Esophagus muscularis mucosa (tissue), 4 donors: Measurements from ENCODE around the gene MYL3. TPM values are rescaled to one million over a fixed set of nuclear protein-coding genes. Genes with fewer than 3 reads are reported as not detected.

Experiments used
- DNase-seq: peaks from one replicate; pipeline ENCODE4 v3.0.0-alpha.2; 2017; ENCODE audit errors: extremely low spot score
- H3K27ac ChIP-seq, 4 donors: fragments of 200-600 bp; sonication (generic); replicated peaks in 1 of 4; 1 replicate in 3 of 4; 2 replicates in 1 of 4; pipeline ENCODE4 v1.5.1; 2016 to 2019; ENCODE audit warnings: mild to moderate bottlenecking in 1 of 4
- H3K27me3 ChIP-seq, 4 donors: fragments of 200-600 bp; sonication (generic); one replicate each; pipeline versions ENCODE4 v1.5.1 to v1.6.0; 2016 to 2019
- H3K36me3 ChIP-seq, 4 donors: fragments of 200-600 bp; sonication (generic); one replicate each; pipeline ENCODE4 v1.5.1; 2016 to 2019
- H3K4me1 ChIP-seq, 4 donors: fragments of 200-600 bp; sonication (generic); one replicate each; pipeline ENCODE4 v1.5.1; 2016 to 2019
- H3K4me3 ChIP-seq, 4 donors: fragments of 200-600 bp; sonication (generic); 1 replicate in 2 of 4; 2 replicates in 2 of 4; pipeline ENCODE4 v1.5.1; 2016 to 2019; ENCODE audit warnings: mild to moderate bottlenecking in 4 of 4, moderate library complexity in 1 of 4
- H3K9me3 ChIP-seq, 4 donors: fragments of 200-600 bp; sonication (generic); 1 replicate in 3 of 4; 2 replicates in 1 of 4; pipeline ENCODE4 v1.5.1; 2016 to 2019
- EP300 ChIP-seq: sonication (generic); formaldehyde crosslinking; IDR thresholded peaks from one replicate; pipeline ENCODE4 v1.6.1; 2017; ENCODE audit warnings: antibody characterized with exemption
- POLR2A ChIP-seq: fragments of 450-650 bp; IDR thresholded peaks from one replicate; pipeline ENCODE4 v1.6.1; 2017; ENCODE audit warnings: antibody characterized with exemption, moderate library complexity, mild to moderate bottlenecking, low read depth
- POLR2AphosphoS5 ChIP-seq, 2 donors: sonication (generic); formaldehyde crosslinking; IDR thresholded peaks; one replicate each; pipeline ENCODE4 v1.6.1; 2017; ENCODE audit warnings: antibody characterized with exemption in 2 of 2
- WGBS: methylation state at CpG from one replicate; pipeline ENCODE4 v1.1.5; 2018; 5-methylcytosine and 5-hydroxymethylcytosine counted together
- intact Hi-C: fragments of 100-400 bp; cut with DNase I; formaldehyde crosslinking; loops from one replicate; pipeline ENCODE4 v1.15.1; 2023
- total RNA-seq, 4 donors: library from RNA; depleted of rRNA; stranded (reverse); fragments of >200 nt; gene quantifications; one replicate each; pipeline versions ENCODE4 v1.1.0 to v1.2.1, GENCODE V29; 2016
- TF ChIP-seq, protein P1 (sequence below), 3 experiments: fragments of 200-600 bp in 2 of 3; fragments of 450-650 bp in 1 of 3; sonication (generic) in 2 of 3; IDR thresholded peaks; one replicate each; pipeline ENCODE4 v1.5.1; 2017 to 2019; ENCODE audit warnings: antibody characterized with exemption in 3 of 3, mild to moderate bottlenecking in 2 of 3, moderate library complexity in 1 of 3

The MYL3 gene
- total RNA-seq, 4 donors from 2014 or later, result 0.83 to 13.0 (median 7.7) TPM

GRCh38 chr3:46875560-46875959 lies 12.3 kb upstream of the MYL3 start:
- TF ChIP-seq, protein P1, sequence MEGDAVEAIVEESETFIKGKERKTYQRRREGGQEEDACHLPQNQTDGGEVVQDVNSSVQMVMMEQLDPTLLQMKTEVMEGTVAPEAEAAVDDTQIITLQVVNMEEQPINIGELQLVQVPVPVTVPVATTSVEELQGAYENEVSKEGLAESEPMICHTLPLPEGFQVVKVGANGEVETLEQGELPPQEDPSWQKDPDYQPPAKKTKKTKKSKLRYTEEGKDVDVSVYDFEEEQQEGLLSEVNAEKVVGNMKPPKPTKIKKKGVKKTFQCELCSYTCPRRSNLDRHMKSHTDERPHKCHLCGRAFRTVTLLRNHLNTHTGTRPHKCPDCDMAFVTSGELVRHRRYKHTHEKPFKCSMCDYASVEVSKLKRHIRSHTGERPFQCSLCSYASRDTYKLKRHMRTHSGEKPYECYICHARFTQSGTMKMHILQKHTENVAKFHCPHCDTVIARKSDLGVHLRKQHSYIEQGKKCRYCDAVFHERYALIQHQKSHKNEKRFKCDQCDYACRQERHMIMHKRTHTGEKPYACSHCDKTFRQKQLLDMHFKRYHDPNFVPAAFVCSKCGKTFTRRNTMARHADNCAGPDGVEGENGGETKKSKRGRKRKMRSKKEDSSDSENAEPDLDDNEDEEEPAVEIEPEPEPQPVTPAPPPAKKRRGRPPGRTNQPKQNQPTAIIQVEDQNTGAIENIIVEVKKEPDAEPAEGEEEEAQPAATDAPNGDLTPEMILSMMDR (IDR thresholded peaks at IDR 0.05), result no peak
- TF ChIP-seq POLR2A (no peak), EP300 (no peak), POLR2AphosphoS5 (IDR thresholded peaks at IDR 0.05) (no peak)
- H3K27ac ChIP-seq, result no peak overlapping the region
- H3K9me3 ChIP-seq, result no peaks in the 10 kb centered on the region
- peaks cover 39 to 52% (median 45%) of the 10 kb centered on the region in 4 donors for H3K4me1 ChIP-seq
- no peak overlapping the region for H3K4me3 ChIP-seq
- no peaks in the 10 kb centered on the region for H3K36me3 ChIP-seq
- intact Hi-C loops, result no loop called here
- DNase-seq, result no peak
- WGBS, result 93% methylated on average over 9 of the region's 9 CpGs
- no peaks in the 10 kb centered on the region for H3K27me3 ChIP-seq

DNA sequence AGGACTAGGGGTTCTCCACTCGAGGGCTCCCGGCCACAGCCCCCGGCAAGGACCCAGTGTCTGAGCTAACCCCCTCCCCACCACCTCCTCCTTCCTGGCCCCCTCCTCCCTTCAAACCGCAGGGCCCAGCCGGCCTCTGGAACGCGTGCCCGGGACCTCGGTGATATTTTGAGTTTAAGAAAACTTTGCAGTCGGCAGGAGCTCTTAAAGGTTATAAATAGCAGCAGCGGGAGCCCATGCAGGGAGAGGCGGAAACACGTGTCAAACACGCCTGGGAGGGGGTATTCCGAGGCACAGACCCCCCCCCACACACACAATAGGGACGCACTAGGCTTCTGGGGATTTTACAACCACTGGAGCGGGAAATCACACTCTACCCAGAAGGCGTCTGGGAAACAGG lies 11.2 kb upstream of the MYL3 start:
- intact Hi-C loops, result no loop called here
- no peaks in the 10 kb centered on the region for H3K9me3 ChIP-seq
- peaks cover 39 to 47% (median 44%) of the 10 kb centered on the region in 4 donors for H3K4me1 ChIP-seq
- peak overlapping the region; percentile 32 to 67 (median 52) for H3K27ac ChIP-seq
- H3K27me3 ChIP-seq, result no peaks in the 10 kb centered on the region
- WGBS, result 15% methylated on average over 10 of the region's 18 CpGs
- DNase-seq, result no peak
- TF ChIP-seq EP300 (no peak), POLR2AphosphoS5 (IDR thresholded peaks at IDR 0.05) (peak in 1 of 2 donors; percentile 21)
- TF ChIP-seq, protein P1 (IDR thresholded peaks at IDR 0.05), result no peak
- no peak overlapping the region for H3K4me3 ChIP-seq
- no peaks in the 10 kb centered on the region for H3K36me3 ChIP-seq

DNA sequence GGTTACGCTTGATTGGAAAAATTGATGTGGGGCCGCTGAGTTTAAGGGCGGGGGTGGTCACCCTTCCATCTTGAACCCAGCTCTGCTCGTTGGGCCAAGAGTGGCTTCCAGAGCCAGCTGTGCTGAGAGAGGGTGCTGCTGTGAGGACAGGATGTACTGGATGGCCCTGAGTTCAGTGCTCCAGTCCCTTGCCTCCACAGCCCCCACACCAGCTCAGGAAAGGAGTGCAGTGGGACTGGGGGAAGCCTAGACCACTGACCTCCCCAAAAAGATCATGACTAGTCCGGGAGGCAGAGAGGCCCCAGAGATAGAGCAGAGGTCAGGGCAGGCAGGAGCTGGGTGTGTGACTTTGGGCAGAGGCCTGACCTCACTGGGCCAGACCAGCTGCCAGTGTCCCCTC lies 10.3 kb upstream of the MYL3 start:
- Histone ChIP-seq H3K27ac (peak overlapping the region; percentile 32 to 67 (median 52)), H3K9me3 (no peaks in the 10 kb centered on the region), H3K4me3 (no peak overlapping the region), H3K36me3 (no peaks in the 10 kb centered on the region), H3K4me1 (peaks cover 39 to 48% (median 41%) of the 10 kb centered on the region in 4 donors), H3K27me3 (no peaks in the 10 kb centered on the region)
- TF ChIP-seq, protein P1 (IDR thresholded peaks at IDR 0.05), result no peak
- TF ChIP-seq POLR2A, result no peak
- no peak for TF ChIP-seq EP300
- no peak for TF ChIP-seq POLR2AphosphoS5 (IDR thresholded peaks at IDR 0.05)
- intact Hi-C loops, result no loop called here
- WGBS, result no CpG with 5 or more reads among the region's 5 CpGs
- DNase-seq, result no peak

GRCh38 chr3:46871222-46871621 lies 8.0 kb upstream of the MYL3 start:
- Histone ChIP-seq H3K4me3 (no peak overlapping the region), H3K4me1 (peaks cover 58 to 63% (median 62%) of the 10 kb centered on the region in 4 donors), H3K36me3 (no peaks in the 10 kb centered on the region), H3K27me3 (no peaks in the 10 kb centered on the region), H3K9me3 (no peaks in the 10 kb centered on the region), H3K27ac (no peak overlapping the region)
- WGBS, result 65% methylated on average over 10 of the region's 10 CpGs
- TF ChIP-seq, protein P1 (IDR thresholded peaks at IDR 0.05), result no peak
- no peak for TF ChIP-seq POLR2A
- TF ChIP-seq POLR2AphosphoS5 (IDR thresholded peaks at IDR 0.05), result no peak
- no peak for DNase-seq
- intact Hi-C loops, result no loop called here

DNA sequence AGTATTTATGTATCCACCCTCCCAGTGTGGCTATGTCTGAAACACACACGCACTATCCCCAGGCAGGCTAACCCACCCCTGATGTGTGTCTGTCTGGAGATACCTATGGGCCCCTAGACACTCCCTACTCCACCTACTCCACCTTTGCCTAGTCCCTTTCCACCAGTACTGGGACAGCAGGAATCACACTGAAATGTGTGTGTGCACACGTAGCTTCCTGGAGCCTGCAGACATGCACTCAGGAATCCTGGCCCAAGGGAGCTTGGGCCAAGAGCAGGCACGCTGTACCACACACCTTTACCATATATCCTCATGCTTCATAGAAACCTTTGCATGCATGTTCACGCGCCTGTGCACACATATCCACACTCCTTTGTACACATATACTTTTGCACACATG lies 7.4 kb upstream of the MYL3 start:
- Histone ChIP-seq H3K36me3 (no peaks in the 10 kb centered on the region), H3K27me3 (no peaks in the 10 kb centered on the region), H3K4me3 (no peak overlapping the region), H3K4me1 (peaks cover 58 to 68% (median 62%) of the 10 kb centered on the region in 4 donors), H3K9me3 (no peaks in the 10 kb centered on the region), H3K27ac (no peak overlapping the region)
- WGBS, result 91% methylated on average over 5 of the region's 5 CpGs
- no peak for DNase-seq
- intact Hi-C loops, result no loop called here
- TF ChIP-seq, protein P1 (IDR thresholded peaks at IDR 0.05), result no peak
- TF ChIP-seq POLR2AphosphoS5 (IDR thresholded peaks at IDR 0.05), result no peak
- no peak for TF ChIP-seq POLR2A
- TF ChIP-seq EP300, result no peak
